GM21529 (cell line): ENCODE results near the gene ARRB1.
"Not testable (repeated sequence)": the region's sequence is repeated elsewhere in the genome, so short reads cannot be mapped to it uniquely, and the experiment has no call there.

ENCODE experiments used
- ATAC-seq: cut with Tn5 transposase; IDR thresholded peaks from one replicate; pipeline ENCODE4 v1.9.1; 2021; ENCODE audit not compliant: unreplicated experiment

ARRB1 gene

DNA sequence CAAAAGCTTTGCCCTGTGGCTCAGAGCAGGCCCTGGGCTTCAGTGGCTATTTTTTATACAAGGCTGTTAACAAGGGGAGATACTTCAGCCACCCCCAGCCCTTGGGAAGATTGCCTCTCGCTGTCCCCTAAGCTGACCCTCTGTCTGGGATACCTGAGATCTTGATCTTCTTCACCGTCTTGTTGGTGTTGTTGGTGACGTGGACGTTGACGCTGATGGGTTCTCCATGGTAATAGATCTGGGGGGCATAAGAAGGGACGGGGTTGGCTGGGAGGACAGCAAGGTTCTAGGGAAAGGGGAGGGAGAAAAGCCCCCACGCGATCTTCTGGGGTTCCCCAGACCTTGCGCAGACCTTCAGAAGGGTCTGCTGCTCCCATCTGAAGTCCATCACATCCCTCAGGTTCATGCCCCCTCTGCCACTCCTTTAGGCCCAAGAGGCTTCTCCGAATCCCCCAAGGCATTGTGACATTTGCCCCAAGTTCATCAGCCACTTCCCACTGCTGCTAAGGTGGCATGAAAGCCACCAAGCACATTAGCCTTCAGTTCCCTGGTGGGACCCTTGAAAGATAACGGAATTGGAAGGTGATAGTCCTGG is 74.2 kb downstream of the ARRB1 start:
- ATAC-seq, result no peak

DNA sequence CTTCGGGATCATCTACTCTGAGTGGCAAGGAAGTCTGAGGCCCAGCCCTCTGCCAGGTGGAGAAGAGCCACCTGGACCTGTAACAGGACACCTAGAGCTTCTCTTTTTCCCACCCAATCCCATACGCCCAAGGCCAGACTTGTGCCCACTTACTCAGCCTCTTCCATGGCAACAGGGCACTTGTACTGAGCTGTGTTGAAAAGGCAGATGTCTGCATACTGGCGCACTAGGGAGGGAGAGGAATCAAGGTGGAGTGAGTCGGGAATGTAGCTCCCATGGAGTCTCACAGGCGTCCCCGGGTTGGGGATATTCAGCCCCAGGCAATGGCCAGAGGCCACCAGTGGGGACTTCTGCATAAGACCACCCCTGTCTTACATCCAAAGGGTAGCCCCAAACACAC is 74.8 kb downstream of the ARRB1 start:
- ATAC-seq, result no peak

DNA sequence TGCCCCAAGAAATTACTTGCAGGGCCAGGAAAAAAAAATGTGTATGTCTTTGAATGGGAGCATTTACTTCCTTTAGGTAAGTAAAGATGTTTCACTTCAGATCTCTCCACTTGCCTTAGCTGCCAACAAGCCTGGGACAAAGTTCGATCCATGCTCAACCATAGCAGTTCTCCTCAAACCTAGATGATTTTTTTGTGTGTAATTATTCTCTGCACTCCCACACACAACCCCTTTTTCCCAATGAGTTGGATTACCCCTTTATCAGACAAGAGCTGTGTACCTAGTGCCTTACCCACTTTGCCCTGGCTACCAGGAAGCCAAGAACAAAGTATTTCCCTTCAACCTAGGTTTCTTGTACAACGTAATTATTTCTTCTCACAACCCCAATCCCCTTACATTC is 75.3 kb downstream of the ARRB1 start:
- no peak for ATAC-seq

DNA sequence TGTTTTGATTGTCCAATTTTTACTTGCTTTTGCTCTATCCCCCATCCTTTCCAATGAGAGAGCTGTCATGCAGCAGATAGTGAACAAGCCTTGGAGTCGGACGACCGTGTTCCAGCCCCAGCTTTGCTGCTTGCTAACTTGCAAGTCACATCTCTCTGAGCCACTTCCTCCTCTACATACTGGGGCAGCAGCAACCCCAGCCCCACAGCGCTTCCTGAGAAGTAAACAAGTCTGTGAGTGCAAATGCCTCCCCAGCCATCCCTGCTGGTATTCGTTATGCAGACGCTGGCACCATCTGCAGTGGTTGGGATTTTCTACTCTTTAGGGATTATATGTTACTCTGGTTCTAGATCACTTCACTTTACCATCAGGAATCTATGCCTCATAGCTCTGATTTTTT is 75.9 kb downstream of the ARRB1 start:
- ATAC-seq, result no peak

DNA sequence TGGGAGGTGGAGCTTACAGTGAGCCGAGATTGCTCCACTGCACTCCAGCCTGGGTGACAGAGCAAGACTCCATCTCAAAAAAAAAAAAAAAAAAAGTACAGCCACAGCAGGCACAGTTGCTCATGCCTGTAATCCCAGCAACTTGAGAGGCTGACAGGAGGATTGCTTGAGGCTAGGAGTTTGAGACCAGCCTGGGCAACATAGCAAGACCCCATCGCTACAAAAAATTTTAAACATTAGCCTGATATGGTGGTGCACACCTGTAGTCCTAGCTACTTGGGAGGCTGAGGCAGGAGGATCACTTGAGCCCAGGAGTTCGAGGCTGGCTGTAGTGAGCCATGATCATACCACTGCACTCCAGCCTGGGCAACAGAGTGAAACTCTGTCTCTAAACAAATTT is 76.7 kb downstream of the ARRB1 start:
- not testable (repeated sequence) for ATAC-seq

DNA sequence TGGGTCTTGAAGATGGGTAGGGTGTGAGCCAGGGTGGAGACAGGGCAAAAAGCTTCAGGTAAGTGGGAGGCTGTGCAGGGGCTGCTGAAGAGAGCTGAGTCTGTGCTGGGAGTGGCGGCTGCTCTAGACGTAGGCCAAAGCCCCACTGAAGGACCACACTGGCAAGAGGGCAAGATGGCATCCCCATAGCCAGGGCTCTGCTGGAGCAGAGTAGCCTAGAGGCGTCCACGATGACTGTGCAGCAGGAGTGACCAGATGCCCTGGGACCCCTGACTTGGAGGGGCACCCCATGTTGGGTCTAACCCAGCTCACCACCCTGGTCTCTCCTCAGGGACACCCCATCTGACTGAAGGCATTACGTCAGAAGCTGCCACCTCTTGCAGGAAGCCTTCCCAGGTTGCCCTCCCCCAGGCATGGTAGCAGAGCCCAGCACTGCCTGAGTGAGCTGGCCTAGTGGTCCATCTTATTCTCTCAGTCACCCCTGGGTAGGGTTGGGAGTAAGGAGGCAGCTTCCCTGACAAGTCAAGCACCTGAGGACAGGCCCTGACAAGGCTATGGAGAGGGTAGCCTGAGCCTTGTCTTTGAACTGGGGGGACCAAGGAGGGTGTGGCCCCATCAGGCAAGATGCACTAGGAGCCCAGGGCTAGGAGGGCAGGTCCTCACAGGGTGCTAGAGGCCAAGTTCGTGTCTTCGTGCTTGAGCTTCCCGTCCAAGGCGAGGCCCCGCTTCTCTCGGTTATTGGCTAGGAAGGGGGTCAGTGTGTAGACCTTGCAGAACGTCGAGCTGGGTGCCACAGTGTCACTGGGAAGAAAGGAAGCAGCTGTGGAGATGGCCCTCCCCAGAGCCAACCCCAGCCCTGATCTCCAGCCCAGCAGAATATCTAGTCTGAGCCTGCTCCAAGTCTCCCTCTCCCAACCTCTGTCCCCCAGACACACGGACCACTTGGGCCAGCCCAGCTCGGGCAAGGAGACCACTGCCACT is 77.8 kb downstream of the ARRB1 start:
- ATAC-seq, result no peak

DNA sequence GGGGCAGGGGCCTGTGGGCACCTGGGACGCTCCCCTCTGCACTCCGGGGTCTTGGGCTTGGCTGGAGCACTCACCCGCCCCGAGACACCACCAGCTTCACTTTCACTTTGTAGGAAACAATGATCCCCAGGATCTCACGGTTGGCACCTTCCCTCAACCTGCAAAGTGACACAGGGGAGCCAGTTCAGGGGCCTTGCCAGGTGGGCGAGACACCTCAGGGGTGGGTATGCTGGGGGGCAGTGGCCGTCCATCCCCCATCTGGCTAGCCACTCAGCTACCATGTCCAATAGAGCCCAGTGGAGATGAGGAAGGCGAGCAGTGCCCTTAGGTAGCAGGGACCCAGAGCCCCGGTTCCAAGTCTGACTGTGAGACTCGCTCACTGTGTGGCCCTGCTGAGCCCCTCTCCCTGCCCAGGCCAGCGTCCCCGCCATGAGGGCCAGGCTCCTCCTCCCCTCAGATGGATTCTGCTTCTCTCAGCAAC is 78.6 kb downstream of the ARRB1 start:
- no peak for ATAC-seq

DNA sequence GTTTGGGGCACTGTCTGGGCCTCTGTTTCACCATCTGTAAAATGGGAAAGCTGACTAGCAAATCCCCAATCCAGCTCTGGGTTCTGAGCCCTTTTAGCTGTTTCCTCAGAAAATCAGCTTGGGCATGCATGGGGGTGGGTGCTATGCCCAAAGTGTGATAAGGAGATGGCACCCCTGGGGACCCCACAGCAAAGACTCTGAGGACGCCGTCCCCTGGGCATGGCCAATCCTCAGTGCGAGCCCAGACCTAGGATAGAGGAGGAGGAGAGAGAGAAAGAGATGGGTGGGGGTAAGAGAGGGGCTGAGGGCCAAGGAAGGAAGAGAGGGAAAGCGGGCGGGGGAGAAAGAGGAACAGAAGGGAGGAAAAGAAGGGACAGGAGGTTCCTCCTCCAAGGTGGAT is 79.1 kb downstream of the ARRB1 start:
- ATAC-seq, result no peak

DNA sequence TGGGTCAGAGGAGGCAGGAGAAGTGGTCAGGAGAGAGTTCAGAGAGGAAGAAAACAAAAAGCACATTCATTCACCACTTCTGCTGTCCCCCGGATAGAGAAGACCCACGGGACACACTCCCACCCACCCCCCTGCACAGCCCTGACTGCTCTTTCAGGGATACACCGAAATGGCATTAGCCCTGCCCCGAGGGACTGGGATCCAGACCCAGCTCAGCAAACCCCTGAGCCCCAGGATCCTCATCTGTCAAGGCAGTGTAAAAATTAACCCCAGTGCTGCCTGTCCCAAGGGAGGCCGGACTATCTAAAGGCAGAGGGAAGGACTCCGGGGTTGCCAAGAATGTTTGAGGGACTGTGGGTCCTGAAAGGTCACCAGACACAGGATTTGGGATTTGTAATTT is 79.7 kb downstream of the ARRB1 start:
- ATAC-seq, result no peak

DNA sequence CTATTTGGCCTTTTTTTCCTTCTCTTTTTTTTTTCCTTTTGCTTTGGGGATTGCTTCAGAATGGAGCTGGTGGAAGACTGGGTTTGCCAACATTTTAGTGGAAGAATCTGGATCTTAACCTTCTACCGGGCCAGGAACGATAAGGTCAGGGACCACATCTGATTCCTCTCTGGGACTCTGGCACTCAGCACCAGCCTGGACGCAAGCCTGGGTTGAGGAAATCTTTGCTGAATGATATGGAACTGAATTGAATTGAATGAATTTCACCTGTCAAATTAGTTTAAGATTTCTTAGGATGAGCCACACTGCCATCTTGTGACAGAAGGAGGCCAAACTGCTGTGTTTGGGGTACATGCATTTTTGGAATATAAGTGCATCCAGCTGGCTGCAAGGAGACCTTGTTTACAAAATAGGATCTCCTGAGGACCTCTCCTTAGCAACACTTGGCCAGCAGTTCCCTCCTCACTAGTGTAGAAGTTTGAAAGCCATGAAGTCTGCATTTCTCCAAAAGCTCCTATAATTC is 80.5 kb downstream of the ARRB1 start:
- no peak for ATAC-seq

DNA sequence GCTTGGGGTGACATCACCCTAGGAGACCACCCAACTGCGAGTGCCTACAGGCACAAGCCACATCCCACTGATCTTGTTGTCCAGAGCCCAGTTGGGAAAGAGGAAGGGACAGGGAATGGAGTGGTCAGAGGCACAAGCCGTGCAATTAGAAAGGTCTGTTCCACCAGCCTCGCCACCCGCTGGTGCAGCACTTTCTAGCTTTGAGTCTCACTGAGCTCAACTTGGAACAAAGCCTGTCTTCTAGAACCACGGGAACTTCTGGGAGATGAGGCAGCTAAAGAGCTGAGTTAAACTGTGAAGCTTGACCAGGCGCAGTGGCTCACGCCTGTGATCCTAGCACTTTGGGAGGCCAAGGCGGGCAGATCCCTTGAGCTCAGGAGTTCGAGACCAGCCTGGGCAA is 81.6 kb downstream of the ARRB1 start:
- ATAC-seq, result no peak

DNA sequence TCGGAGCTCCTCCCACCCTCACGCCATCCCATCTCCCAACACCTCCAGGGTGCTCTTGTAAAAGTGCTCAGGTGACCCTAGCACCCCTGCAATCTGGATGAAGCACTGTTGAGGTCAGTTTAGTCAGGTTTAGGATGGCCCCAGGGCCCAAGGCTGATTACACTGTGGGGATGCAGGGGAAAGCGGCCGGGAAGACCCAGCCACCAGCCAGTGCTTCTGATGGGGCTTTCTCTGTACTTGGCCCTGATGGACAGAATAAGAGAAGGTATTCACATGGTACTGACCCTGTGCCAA is 82.1 kb downstream of the ARRB1 start:
- ATAC-seq, result no peak

DNA sequence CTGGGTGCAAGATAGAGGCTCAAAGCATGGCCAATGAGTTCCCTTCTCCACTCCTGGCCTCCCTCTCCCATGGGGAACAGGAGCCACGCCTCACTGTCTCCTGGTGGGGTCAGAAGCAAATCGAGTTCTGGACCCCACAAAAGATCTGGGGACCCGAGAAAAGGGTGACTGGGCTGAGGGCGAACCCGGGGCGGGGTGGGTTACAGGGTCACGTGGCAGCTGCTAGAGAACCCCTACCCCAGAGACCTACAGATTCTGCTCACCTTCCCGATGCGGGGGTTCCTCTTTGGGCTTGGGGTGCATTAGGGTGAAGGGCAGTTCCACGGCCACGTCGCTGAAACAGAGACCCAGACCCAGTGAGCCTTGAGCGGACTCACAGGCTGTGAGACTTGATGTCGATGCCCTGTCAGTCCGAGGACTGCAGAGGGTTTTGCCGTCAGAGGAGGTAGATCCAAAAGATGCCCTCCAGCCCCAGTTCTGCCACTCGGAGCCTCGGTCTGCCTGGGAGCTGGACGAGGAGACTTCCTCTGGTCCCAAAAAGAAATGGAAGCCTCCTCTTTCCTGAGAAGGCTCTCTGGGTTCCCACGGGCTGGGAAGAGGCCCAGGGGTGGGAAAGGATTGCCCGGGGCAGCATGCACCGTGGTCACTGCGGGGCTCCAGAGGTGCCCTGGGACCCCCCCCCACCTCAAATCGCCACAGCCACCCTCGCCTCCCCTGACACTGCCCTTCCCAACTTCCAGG is 82.7 kb downstream of the ARRB1 start:
- ATAC-seq, result no peak

DNA sequence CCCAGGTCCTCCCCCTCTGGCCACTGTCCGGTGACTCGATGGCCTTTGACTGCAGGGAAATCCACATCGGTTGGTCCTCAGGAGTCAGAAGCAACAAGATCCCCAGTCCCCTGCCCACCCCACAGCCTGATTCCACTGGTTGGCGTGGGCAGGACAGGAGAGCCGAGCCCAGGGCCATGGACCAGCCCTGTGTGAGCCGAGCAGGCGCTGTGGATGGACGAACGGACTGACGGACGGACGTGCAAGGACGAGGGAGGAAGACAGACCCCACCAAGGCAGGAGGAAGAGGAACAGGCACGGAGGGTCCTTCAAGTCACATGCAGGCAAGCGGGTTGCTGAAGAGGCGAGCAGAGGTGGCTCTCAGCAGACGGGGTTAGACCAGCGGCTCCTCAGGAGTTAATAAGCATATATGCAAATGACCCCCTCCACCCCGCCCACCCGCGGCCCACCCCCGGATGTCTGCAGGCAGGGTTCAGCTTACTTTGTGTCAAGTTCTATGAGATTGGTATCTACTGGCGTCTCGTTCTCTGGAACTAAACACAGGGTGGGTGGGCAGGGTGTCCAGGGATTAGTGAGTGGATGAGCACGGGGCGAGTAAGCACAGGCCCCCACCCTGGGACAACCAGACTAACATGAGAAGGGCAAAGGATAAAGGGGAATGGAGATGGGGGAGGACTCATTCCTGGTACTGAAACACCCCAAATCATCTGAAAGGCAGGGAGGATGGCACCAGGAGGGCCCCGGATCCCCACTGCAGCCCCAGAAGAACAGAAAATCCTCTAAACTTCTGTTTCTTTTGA is 84.1 kb downstream of the ARRB1 start:
- no peak for ATAC-seq

DNA sequence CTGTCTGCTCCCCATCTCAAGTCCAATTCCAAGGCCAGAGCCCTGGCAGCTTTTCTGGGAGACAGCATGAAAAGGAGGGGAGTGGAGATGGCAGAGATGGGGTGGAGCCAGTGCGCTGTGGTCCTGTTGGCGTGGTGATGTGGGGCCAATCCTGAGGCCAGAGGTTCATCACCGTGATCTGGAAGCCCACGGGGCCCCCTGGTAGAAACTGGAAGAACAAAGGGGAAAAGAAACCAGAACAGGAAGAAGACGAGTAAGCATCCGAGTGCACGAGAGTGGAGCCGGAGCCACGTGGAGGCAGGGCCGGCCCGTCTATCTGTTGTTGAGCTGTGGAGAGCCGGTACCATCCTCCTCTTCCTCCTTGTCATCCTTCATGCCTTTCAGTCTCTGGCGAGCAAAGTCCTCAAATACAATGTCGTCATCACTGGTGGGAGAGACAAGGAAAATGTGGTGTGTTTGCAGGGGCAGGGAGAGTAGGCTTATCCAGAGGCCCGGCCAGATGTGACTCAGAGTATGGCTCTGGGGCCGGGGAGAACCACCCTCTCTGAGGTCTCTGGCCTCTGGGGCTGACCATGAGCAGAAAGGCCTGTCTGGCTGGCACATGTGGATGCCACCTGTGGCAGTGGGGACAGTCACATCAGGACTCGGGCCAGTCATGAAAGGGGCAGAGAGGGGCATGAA is 85.5 kb downstream of the ARRB1 start:
- no peak for ATAC-seq

DNA sequence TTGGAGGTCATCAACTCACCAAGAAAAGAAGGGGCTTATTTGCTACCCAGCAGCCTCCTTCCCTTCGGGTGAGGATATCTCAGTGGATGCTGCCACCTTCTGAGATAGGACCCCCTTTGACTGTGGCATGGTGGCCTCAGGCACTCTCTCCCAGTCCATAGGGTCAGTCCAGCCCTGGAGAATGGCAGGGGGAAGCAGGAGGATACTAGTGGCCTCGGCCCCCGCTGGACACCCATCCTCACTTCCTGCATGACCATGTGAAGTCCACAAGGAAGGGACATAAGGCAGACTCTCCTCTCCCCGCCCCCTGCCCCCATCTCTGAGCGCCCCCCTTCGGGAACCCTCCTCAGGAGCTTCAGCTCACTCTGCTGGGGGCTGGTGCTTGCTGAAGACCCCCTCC is 86.5 kb downstream of the ARRB1 start:
- ATAC-seq, result no peak

DNA sequence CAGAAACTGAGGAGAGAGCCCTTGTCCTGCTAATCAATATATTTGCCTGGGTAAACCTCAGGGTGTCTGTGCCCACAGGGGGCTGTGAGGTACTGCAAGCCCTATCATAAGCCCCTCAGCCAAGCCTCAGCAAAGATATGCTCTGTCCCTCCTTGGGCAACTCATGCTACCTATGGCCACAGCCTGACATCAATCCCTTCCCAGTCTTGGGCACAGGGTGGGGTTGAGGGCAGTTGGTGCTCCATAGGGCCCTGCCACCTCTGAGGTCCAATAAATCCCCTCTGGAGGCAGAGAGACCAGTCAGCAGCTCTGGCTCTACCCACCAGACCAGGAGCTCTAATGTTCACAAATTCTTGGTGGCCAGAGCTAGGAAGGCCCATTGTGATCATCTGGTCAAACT is 87.1 kb downstream of the ARRB1 start:
- no peak for ATAC-seq

DNA sequence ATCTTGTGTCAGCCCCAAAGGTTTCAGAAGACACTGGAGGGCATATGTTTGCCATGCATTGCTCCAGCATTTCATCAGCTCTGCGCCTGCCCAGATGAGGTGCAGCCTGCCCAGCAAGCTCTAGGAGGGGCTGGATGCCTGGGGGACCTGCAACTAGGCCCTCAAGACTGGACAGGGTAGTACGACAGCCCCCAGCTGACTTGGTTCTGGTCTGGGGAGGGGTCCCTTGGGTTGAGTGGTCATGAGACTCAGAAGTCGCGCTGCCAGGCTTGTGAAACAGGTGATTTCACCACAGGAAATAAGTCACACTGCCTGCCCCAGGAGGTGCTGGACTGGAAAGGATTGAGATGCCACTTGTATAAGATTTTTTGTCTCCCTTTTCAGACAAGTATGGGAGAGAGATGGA is 87.5 kb downstream of the ARRB1 start:
- ATAC-seq, result no peak

DNA sequence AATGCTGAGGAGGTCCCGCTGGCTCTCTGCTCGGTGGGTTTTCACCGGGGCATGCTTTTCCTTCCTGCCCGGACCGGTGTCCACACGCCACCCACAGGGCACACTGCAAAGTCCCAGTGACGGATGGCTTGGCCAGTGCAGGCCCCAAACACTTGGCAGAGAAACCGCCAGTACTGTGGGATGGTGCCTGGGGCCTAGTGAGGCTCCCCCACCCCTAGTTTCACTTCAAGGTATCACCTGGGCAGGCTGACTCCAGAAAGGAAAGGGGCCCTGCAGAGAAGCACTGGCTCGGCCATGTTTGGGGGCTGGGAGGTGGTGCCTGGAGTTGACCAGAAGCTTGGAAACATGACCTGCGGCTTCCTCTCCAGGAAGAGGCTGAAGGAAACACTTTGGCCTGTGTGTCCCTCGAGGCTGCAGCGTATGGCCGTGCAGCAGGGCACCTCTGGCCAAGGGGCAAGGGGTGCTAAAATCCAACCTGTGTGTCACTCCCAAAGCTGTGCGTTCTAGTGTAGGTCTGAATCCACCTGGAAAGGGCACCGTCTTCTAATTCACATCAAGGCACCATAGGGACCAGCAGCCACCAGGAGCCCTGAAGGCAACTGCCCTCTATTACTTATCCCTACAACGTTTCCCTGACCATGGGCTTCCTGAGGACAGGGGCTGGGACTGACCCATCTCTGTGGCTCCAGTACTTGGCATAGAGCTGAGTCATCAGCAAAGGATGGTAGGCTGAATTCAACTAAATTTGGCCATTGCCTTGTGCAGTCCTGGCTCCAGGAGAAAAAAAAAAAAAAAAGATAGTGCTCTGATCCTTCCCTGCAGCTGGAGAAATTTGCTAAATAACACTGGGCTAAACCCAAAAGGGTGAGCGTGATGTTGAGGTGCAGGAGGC is 88.3 kb downstream of the ARRB1 start:
- no peak for ATAC-seq
